ENCODE data around the gene CFAP45.

DNA sequence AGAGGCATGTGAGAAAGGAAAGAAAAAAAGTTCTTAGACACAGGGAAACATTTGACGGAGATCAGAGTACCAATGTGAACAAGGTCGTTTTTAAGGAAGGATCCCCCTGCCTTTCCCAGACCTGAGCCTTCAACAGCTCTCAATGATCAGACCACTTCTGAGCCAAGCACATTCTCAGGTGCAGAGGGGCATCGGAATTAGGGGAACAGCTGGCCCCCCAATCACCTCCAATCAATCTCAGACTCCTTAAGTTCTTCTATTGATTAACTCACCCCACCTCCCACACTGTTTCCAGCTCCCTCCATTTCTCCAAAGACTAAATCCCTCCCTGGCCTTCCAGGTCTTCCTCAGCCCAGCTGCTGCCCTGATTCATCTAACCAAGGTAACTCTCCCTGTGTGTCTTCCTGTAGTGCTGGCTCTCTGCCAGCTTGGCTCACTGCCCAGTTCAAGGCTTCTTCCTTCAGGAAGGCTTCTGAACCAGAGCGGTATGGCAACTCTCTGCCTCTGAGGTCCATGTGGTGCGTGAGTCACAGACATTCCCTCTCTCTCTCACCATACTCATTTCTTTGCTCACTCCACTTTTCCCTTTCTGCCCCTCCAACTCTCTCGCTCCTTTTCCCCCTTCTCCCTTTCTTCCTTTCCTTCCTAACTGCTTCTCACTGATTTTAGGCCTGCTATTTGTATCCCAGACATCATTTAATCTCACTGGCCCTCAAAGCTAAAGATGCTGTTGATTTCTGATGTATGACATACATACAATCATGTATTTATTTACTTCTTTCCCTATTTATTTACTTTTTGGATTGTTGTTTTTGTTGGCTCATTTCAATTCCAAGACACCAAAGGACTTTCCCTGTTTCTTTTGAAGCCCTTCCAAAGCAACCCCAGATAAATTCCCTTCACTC is 18.1 kb downstream of the CFAP45 start:
- TF ChIP-seq POLR2A (IDR thresholded peaks at IDR 0.05) (no peak), CTCF (IDR thresholded peaks at IDR 0.05) (no peak)
